HK-2 (cell line): ENCODE results near the gene ZNF578.
"Not testable (repeated sequence)": the region's sequence is repeated elsewhere in the genome, so short reads cannot be mapped to it uniquely, and the experiment has no call there.

ENCODE experiments used
- DNase-seq: peaks from one replicate; pipeline ENCODE4 v3.0.0-alpha.2; 2018; ENCODE audit not compliant: unreplicated experiment

ZNF578 gene

DNA sequence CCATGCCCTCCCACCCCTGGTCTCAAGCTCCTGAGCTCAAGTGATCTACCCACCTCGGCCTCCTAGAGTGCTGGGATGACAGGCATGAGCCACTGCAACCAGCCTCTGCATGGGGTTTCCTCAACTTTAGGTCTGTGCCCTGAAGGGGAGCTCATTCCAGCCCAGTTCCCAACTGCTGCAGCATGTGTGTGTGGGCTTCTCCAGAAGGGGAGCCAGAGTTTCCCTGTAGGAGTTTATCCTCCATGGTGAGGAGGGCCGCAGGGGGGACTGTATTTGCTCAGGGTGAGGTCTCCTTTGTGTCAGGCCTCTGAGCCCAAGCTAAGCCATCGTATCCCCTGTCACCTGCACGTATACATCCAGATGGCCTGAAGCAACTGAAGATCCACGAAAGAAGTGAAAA is 62.8 kb downstream of the ZNF578 start:
- DNase-seq = no peak

DNA sequence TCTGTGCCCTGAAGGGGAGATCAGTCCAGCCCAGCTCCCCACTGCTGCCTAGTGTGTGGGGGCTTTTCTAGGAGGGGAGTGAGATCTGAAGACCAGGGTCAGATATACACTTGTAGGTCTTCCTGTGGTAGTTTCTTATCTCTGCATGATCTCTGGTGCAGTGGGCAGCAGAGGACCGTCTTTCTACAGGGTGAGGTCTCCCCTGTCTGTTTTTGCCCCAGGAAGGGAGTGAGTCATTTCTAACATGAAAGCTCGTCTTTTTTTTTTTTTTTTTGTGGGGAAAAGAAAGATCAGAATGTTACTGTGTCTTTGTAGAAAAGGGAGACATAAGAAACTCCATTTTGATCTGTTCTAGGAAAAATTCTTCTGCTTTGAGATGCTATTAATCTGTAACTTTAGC is 65.3 kb downstream of the ZNF578 start:
- no peak for DNase-seq

DNA sequence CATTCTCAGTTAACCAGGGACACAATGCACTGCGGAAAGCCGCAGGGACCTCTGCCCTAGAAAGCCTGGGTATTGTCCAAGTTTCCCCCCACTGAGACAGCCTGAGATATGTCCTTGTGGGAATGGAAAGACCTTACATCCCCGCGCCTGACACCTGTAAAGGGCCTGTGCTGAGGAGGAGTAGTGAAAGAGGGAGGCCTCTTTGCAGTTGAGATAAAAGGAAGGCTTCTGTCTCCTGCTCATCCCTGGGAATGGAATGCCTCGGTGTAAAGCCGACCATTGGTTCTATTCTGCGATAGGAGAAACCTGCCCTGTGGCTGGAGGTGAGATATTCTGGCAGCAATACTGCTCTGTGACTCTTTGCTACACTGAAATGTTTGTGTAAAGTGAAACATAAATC is 65.8 kb downstream of the ZNF578 start:
- not testable (repeated sequence) for DNase-seq

DNA sequence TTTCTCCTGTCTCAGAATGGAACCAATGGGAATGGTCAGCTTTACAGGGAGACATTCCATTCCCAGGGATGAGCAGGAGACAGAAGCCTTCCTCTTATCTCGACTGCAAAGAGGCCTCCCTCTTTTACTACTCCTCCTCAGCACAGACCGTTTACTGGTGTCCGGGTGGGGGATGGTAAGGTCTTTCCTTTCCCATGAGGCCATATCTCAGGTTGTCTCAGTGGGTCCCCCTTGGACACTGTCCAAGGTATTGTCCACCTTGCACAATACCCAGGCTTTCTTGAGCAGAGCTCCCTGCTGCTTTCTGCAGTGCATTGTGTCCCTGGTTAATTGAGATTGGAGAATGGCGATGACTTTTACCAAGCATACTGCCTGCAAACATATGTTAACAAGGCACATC is 66.7 kb downstream of the ZNF578 start:
- DNase-seq = no peak

DNA sequence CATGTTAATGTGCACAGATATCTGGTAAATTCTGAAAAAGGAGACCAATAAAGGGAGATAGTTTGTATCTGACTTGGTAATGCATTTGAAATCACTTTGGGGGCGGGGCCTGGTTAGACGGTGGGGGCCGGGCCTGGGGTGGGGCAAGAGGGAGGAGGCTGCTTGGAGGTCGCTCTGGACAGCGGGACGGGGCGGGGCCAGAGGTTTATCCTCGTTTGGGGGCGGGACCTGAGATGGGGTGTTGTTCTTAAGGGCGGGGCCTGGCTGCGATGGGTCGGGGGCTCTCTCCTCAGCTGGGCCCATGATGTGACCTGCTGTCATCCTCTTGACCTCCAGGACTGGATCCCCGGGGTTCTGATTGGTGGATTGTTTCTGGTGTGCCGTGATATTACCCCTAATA is 69.2 kb downstream of the ZNF578 start:
- DNase-seq = no peak

DNA sequence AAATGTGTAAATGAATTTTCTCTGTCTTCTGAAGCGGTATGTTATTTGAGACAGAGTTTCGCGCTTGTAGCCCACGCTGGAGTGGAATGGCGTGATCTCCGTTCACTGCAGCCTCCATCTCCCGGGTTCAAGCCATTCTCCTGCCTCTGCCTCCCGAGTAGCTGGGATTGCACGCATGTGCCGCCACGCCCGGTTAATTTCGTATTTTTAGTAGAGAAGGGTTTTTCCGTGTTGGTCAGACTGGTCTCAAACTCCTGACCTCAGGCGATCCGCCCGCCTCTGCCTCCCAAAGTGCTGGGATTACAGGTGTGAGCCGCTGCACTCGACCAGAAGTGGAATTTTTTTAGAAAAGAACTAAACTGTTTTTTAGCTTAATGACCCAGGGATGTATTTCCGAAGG is 70.7 kb downstream of the ZNF578 start:
- DNase-seq = no peak

DNA sequence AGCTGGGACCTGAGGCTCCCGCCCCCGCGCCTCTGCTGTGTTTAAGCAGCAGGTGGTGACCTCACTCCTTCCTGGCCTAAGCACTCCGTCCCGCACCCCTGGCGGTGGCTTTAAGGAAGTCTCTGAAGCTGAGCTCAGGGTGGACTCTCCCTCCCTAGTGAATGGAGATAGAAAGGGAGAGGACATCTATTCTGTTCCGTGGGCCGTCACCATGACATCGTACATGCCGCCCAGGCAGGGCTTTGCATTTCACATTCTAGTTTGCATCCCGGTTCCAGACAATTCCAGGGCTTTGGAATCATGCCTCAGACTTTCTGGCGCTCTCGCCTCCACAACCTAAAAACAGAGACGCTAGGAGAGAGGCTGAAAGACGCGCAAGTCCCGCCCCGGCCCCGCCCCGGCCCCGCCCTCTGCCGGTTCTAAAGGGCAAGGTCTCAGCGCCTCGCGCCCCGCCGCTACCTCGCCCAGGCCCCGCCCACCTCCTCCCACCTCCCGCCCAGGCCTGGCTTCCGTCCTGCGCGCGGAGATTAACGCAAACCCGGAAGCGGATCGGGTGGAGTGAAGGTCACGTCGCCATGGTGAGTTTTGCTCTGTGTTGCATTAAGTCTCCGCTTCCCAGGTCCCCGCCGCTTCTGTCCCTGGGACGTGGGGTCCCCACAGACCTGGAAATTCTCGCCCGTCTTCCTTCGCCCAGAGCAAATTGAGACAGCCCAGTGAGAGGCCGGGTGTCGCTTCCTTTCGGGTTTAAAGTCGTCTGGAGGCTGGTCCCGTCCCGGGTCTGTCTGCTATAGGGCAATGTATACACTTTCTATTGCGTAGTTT is 74.0 kb downstream of the ZNF578 start, which contains the start of gene ZNF808:
Gene ZNF808, plus strand, starts transcription at position 535 of the 822 bp plus-strand sequence. CDS start 15,617 bp downstream, outside the sequence.
- peak; percentile 95 for DNase-seq

DNA sequence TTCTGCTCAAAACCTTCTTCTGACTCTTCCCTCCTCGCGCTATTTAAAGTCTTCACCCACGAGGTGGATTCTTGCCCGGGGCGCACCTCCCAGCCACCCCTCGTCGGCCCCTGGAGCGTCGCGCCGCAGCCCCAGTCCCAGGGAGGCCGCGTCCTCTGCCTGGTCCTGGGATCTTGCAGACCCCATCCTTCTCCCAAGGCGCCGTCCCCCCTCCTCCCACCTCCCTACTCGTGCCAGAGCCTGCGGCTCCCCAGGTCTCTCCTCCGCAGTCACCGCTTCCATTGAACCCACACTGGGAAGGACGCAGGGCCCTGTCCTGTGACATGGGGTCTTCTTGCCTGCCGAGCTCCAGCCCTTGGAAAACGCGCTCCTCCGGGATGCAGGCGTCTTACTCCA is 74.6 kb downstream of the ZNF578 start:
- peak; percentile 18 for DNase-seq

DNA sequence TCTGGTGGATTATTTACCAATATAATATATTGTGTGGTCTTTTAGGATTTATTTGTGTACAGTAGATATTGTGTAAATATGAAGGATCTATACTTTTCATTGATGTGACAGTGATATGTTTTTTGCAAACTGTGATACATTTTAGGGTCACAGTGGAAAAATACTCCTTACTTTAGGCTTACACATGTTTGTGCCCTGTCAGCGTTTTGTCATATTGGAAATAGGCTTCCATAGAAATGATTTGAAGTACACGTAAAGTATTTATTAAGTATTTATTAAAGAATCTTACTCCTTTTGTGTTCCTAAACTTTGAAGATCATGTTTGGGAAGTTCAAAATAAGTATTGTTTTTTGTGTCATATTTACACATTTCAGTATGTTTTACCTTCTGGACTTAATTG is 79.1 kb downstream of the ZNF578 start:
- no peak for DNase-seq

DNA sequence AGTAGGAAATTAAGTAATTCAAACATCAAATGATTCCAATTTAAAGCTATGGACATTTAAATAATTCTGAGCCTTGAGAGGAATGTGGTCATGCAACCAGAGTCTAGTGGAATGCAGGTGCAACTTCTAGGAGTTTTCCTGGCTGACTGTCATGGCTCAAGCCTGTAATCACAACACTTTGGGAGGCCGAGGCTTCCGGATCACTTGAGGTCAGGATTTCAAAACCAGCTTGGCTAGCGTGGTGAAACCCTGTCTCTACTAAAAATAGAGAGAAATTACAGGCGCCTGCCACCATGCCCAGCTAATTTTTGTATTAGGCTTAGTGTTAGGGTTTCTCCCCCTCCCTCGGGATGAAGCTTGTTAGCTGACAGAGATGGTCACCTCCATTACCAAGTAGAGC is 80.5 kb downstream of the ZNF578 start:
- DNase-seq = no peak

DNA sequence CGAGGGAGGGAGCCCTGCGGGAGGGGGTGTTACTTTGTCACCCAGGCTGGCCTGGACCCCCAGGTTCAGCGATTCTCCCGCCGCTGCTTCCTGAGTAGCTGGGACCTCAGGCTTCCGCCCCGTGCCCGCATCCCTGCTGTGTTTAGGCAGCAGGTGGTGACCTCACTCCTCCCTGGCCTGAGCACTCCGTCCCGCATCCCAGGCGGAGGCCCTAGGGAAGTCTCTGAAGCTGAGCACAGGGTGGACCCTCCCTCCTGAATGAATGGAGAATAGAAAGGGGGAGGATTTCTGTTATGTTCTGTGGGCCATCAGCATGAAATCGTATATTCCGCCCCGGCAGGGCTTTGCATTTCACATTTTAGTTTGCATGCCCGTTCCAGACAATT is 82.0 kb downstream of the ZNF578 start:
- not testable (repeated sequence) for DNase-seq

DNA sequence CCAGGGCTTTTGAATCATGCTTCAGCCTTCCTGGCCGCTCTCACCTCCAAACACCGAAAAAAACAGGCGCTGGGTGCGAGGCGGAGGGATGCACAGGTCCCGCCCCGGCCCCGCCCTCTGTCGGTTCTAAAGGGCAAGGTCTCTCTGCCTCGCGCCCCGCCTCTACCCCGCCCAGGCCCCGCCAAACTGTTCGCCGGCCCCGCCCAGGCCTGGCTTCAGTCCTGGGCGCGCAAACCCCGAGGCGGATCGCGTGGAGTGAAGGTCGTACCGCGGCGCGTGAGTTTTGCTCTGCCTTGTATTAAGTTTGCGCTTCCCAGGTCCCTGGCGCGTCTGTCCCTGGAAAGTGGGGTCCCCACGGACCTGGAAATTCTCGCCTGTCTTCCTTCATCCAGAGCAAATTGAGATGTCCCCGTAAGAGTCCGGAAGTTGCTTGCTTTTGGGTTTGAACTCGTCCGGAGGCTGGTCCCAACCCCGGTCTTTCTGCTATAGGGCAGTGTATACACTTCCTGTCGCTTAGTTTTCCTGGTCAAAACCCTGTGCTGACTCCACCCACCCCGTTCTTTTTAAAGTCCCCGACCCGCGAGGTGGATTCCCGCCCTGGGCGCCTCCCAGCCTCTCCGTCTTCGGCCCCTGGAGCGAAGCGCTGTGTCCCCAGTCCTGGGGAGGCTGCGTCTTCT is 82.6 kb downstream of the ZNF578 start:
- DNase-seq = no peak

DNA sequence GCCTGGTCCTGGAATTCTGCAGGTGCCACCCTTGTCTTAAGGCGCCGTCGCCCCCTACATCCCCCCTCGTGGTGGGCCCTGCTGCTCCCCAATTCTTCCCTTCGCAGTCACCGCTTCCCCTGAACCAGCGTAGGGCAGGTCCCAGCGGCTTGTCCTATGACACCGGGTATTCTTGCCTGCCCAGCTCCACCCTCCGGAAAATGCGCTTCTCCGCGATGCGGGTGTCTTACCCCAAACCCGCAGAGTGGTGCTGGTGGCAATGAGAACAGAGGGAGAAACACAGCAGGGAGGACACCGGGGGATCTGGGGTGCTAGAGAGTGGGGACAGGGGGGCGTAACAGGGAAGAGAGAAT is 83.1 kb downstream of the ZNF578 start:
- DNase-seq = no peak

DNA sequence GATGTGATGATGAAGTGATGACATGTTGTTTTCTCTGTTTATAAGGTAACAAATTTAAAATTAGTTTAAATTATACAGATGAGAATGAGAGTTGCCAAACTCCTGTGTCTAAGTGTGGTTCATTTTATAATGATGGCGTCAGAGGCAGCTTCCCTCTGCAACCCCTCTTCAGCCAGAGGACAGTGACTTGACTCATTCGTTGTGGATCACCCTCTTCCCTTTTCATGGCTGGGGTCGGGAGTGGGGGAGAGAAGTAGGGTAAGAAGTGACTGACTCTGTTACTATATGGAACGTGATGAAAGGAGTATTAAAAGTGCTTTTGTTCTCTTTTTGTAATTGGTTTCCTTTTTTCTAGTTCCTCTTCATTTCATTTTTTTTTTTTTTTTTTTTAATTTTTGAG is 85.5 kb downstream of the ZNF578 start:
- DNase-seq = not testable (repeated sequence)

DNA sequence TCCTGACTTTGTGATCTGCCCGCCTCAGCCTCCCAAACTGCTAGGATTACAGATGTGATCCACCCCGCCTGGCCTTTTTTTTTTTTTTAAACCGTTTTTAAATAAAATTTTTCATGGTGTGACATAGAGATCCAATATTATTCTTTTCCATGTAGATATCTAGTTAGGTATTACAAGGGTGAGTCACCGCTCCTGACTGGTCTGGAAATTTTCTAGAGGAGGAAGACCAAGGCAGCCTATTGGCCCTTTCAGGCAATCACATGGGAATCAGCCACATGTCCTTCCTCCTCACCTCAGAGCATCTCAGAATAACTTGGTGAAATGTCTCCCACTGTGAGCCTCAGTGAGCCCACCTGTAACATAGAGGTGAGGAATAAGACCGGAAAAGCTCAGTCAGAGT is 87.8 kb downstream of the ZNF578 start:
- DNase-seq = peak; percentile 6

DNA sequence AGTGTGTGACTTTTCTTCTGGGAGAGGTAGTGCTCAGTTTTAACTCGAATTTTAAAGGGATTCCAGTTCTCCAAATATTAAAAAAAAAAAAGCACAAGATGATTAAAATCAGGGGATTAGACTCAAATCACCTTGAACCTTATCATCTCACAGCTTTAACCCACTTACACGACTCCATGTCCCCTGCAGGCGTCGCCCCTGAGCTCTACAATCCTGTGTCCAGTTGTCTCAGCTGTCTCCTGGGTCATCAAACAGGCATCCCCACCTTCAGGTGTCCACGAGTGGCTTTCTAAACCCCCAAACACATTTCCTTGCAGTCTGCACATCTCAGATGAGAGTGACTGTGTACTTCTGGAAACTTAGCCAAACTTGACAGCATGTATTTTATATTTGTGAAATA is 88.3 kb downstream of the ZNF578 start:
- DNase-seq = no peak

DNA sequence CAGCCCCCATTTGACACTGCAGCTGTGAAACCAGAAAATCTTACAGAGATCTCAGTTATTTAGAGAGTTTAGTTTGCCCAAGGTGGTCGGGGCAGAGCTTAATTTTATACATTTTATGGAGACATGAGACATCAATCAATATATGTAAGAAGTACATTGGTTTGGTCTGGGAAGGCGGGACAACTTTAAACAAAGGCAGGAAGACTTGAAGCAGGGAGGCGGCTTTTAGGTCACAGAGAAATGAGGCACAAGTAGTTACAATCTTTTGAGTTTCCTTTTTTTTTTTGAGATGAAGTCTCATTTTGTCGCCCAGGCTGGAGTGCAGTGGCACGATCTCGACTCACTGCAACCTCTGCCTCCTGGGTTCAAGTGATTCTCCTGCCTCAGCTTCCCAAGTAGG is 89.2 kb downstream of the ZNF578 start:
- not testable (repeated sequence) for DNase-seq

DNA sequence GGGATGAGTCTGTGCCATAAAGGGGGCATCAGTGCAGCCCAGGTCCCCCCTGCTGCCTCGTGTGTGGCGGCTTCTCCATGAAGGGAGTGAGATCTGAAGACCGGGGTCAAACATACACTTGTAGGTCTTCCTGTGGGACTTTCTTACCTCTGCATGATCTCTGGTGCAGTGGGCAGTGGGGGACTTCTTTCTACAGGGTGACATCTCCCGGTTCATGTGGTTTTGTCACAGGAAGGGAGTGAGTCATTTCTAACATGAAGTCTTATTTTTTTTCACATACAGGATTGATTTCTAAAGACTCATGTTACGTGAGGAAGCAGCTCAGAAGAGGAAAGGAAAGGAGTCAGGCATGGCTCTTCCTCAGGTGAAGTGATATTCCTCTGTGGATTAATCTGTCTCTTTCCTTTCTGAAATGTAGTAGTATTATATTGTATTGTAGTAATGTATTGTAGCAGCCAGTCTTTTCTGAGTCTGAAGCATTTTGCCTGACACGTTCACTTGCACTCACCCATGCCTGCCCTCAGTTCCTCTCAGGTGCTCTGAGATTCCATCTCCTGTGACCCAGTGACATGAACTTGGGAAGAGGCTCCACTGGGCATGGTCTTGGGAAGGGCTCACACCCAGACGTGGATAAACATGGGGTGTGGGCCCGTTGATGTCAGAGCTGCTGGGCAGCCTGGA is 89.8 kb downstream of the ZNF578 start:
- DNase-seq = no peak

DNA sequence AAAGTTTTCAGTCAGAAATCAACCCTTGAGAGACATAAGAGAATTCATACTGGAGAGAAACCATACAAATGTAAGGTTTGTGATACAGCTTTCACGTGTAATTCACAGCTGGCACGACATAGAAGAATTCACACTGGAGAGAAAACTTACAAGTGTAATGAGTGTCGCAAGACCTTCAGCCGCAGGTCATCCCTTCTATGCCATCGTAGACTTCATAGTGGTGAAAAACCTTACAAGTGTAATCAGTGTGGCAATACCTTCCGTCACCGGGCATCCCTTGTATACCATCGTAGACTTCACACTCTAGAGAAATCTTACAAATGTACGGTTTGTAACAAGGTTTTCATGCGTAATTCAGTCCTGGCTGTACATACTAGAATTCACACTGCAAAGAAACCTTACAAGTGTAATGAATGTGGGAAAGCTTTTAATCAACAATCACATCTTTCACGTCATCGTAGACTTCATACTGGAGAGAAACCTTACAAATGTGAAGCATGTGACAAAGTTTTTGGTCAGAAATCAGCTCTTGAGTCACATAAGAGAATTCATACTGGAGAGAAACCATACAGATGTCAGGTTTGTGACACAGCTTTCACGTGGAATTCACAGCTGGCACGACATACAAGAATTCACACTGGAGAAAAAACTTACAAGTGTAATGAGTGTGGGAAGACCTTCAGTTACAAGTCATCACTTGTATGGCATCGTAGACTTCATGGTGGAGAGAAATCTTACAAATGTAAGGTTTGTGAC is 101.0 kb downstream of the ZNF578 start:
- no peak for DNase-seq

DNA sequence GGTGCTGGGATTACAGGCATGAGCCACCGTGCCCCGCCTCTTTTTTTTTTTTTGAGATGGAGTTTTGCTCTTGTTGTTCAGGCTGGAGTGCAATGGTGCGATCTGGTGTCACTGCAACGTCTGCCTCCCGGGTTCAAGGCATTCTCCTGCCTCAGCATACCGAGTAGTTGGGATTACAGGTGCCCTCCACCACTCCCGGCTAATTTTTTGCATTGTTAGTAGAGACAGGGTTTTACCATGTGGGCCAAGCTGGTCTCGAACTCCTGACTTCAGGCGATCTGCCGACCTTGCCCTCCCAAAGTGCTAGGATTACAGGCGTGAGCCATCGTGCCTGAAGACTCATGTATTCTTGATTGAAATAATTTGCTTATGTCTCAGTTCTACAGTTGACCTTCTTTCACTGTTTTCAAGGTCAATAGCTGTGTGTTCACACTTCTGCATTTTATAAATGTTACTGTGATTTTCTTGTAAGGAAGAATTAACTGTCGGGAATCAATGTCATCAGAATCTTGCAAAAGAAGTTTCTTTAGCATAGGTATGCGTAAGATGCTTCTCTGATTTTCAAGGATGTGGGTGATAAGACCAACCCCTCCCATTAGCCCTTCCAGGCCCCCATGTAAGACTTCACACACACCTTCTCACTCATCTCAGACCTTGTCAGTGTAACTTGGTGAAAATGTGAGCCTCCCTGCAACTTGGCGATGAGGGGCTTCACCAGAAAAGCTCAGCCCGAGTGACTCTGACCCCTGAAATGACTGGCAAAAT is 104.1 kb downstream of the ZNF578 start:
- no peak for DNase-seq

DNA sequence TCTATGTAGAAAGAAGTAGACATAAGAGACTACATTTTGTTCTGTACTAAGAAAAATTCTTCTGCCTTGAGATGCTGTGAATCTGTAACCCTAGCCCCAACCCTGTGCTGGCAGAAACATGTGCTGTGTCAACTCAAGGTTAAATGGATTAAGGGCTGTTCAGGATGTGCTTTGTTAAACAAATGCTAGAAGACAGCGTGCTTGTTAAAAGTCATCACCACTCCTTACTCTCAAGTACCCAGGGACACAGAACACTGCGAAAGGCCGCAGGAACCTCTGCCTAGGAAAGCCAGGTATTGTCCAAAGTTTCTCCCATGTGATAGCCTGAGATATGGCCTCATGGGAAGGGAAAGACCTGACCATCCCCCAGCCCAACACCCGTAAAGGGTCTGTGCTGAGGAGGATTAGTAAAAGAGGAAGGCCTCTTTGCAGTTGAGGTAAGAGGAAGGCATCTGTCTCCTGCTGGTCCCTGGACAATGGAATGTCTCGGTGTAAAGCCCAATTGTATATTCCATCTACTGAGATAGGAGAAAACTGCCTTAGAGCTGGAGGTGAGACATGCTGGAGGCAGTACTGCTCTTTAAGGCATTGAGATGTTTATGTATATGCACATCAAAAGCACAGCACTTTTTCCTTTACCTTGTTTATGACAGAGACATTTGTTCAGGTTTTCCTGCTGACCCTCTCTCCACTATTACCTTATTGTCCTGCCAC is 105.5 kb downstream of the ZNF578 start:
- DNase-seq = not testable (repeated sequence)
